Endodermal cell (in vitro differentiated cells): ENCODE data around the gene UBE2K. TPM values are rescaled to one million over a fixed set of nuclear protein-coding genes. Genes with fewer than 3 reads are reported as not detected.
"Not testable (repeated sequence)": the region's sequence is repeated elsewhere in the genome, so short reads cannot be mapped to it uniquely, and the experiment has no call there.

ENCODE experiments used
- DNase-seq: peaks from one replicate; pipeline ENCODE4 v3.0.0-alpha.2; 2017
- H3K27ac ChIP-seq: 2 replicates; pipeline ENCODE4 v1.5.1; 2013; ENCODE audit warnings: mild to moderate bottlenecking, low read depth, low read length, moderate library complexity
- H3K27me3 ChIP-seq: 2 replicates; pipeline ENCODE4 v1.6.1; 2013; ENCODE audit warnings: mild to moderate bottlenecking, low read length, moderate library complexity; ENCODE audit not compliant: insufficient read depth, control insufficient read depth, poor library complexity, severe bottlenecking
- H3K36me3 ChIP-seq: 2 replicates; pipeline ENCODE4 v1.7.0; 2013; ENCODE audit warnings: mild to moderate bottlenecking, low read length, moderate library complexity; ENCODE audit not compliant: control insufficient read depth, insufficient read depth
- H3K4me1 ChIP-seq: one replicate; pipeline ENCODE4 v1.7.0; 2013; ENCODE audit warnings: low read length; ENCODE audit not compliant: control insufficient read depth, insufficient read depth
- H3K4me3 ChIP-seq: 2 replicates; pipeline ENCODE4 v1.5.1; 2013; ENCODE audit warnings: mild to moderate bottlenecking, low read length, moderate library complexity
- H3K9ac ChIP-seq: 2 replicates; pipeline ENCODE4 v1.6.1; 2013; ENCODE audit warnings: mild to moderate bottlenecking, low read length, moderate library complexity; ENCODE audit not compliant: poor library complexity, severe bottlenecking; ENCODE audit errors: extremely low read depth
- H3K9me3 ChIP-seq: 2 replicates; pipeline ENCODE4 v1.6.1; 2013; ENCODE audit warnings: mild to moderate bottlenecking, low read length, moderate library complexity; ENCODE audit not compliant: control insufficient read depth
- H3K27ac Mint-ChIP-seq: 2 replicates; pipeline ENCODE4 v1.8.0; 2020; ENCODE audit warnings: mixed read lengths
- H3K27me3 Mint-ChIP-seq: 2 replicates; pipeline ENCODE4 v1.8.0; 2021; ENCODE audit warnings: mild to moderate bottlenecking, mixed read lengths; ENCODE audit not compliant: insufficient read depth
- H3K36me3 Mint-ChIP-seq: 2 replicates; pipeline ENCODE4 v1.8.0; 2020; ENCODE audit warnings: low read depth, mixed read lengths
- H3K4me1 Mint-ChIP-seq: 2 replicates; pipeline ENCODE4 v1.8.0; 2020; ENCODE audit warnings: mixed read lengths
- H3K4me3 Mint-ChIP-seq: 2 replicates; pipeline ENCODE4 v1.8.0; 2020; ENCODE audit warnings: mild to moderate bottlenecking, moderate library complexity, mixed read lengths
- H3K9me3 Mint-ChIP-seq: 2 replicates; pipeline ENCODE4 v1.8.0; 2020; ENCODE audit warnings: mild to moderate bottlenecking, mixed read lengths
- CTCF ChIP-seq: fragments of 200-600 bp; sonication (generic); conservative IDR thresholded peaks from 2 replicates; pipeline ENCODE4 v1.5.0; 2021; ENCODE audit warnings: antibody characterized with exemption, mild to moderate bottlenecking
- WGBS, 2 experiments: methylation state at CpG; one replicate each; pipeline versions ENCODE4 v1.1.5 to v1.1.7; 2013; ENCODE audit warnings: missing lambda C conversion rate in 2 of 2, mixed read lengths in 1 of 2; ENCODE audit not compliant: insufficient coverage in 1 of 2, insufficient read length in 1 of 2; 5-methylcytosine and 5-hydroxymethylcytosine counted together
- total RNA-seq, 2 donors: library from RNA; stranded (reverse); fragmentation: NEBNext Ultra II Directional in 1 of 2; extraction: Animal tissue kit (Norgen Biotek cat#: 25700) in 1 of 2; gene quantifications; 2 replicates in 1 of 2; 3 replicates in 1 of 2; pipeline ENCODE4 v1.2.1, GENCODE V29; 2021

Gene UBE2K
- total RNA-seq, 2 donors from 2014 or later, result 139 to 143 TPM

DNA sequence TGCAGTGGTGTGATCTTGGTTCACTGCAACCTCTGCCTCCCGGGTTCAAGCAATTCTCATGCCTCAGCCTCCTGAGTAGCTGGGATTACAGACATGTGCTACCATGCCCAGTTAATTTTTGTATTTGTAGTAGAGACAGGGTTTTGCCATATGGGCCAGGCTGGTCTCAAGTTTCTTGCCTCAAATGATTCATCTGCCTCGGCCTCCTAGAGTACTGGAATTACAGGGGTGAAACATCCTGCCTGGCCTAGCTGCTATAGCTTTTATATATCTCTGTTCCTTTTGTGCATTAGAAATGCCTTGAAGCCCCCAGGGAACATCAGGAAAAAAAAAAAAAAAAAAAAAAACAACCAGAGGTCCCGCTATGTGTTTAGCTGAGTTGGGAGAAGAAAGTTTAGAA lies 34.8 kb downstream of the UBE2K start:
- Histone ChIP-seq H3K9ac (no peak overlapping the region), H3K36me3 (peaks cover 28% of the 10 kb centered on the region), H3K27ac (no peak overlapping the region), H3K27me3 (no peaks in the 10 kb centered on the region), H3K9me3 (no peaks in the 10 kb centered on the region), H3K4me3 (no peak overlapping the region), H3K4me1 (no peaks in the 10 kb centered on the region)
- no peak for TF ChIP-seq CTCF
- WGBS, 2 experiments, result 95 to 100% methylated on average over 1 to 2 of the region's 3 CpGs
- Mint-ChIP-seq H3K4me3 (no peak overlapping the region), H3K4me1 (no peaks in the 10 kb centered on the region), H3K27me3 (no peaks in the 10 kb centered on the region), H3K9me3 (no peaks in the 10 kb centered on the region), H3K27ac (no peak overlapping the region), H3K36me3 (peaks cover 26% of the 10 kb centered on the region)
- DNase-seq, result no peak

- not testable (repeated sequence) for H3K27me3 ChIP-seq, H3K4me3 Mint-ChIP-seq, H3K9me3 ChIP-seq, H3K27me3 Mint-ChIP-seq, H3K4me1 ChIP-seq, H3K9ac ChIP-seq, H3K4me1 Mint-ChIP-seq, DNase-seq, H3K27ac Mint-ChIP-seq, H3K27ac ChIP-seq, H3K4me3 ChIP-seq, H3K9me3 Mint-ChIP-seq
- H3K36me3 Mint-ChIP-seq, result peaks cover 49% of the 10 kb centered on the region
- WGBS, 2 experiments, result 95 to 97% methylated on average over 6 to 10 of the region's 10 CpGs
- peaks cover 53% of the 10 kb centered on the region for H3K36me3 ChIP-seq
Measured at GRCh38 chr4:39739591-39739990, 41.7 kb downstream of the UBE2K start.

DNA sequence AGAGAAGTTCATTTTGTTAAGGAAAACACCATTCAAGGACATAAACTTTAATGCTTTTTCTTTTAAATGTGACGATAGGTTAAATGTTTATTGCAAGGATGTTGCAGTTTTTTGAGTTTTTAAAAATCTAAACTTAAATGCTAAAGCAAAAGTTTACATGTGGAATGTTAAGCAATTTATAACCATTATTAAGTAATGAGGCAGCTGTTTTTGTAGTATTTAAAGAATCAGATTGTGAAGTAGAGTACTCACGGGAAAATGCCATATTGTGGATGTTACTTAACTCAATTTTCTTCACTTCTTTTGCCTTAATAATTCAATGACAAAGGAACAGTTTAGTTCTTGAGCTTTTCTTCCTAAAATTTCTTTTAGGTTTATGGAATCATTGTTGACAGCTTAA lies 43.5 kb downstream of the UBE2K start:
- no peak overlapping the region for H3K9ac ChIP-seq
- no peaks in the 10 kb centered on the region for H3K27me3 Mint-ChIP-seq

More for the DNA sequence above, 43.5 kb downstream of the UBE2K start:
- 100% methylated on average over 2 of the region's 2 CpGs; no CpG with 5 or more reads in 1 of the 2 experiments for WGBS, 2 experiments
- Histone ChIP-seq H3K27me3 (no peaks in the 10 kb centered on the region), H3K4me1 (no peaks in the 10 kb centered on the region), H3K36me3 (peaks cover 64% of the 10 kb centered on the region), H3K4me3 (no peak overlapping the region), H3K9me3 (no peaks in the 10 kb centered on the region), H3K27ac (no peak overlapping the region)
- Mint-ChIP-seq H3K36me3 (peaks cover 46% of the 10 kb centered on the region), H3K4me3 (no peak overlapping the region), H3K27ac (no peak overlapping the region), H3K4me1 (no peaks in the 10 kb centered on the region), H3K9me3 (peaks cover 1% of the 10 kb centered on the region)
- DNase-seq, result no peak
- TF ChIP-seq CTCF, result no peak
